Limb (tissue), 2 donors: ENCODE measurements around the gene TWF2.

Experiments used
- DNase-seq, 2 donors: peaks; one replicate each; pipeline ENCODE4 v3.0.0-alpha.2; 2016; ENCODE audit errors: extremely low spot score in 2 of 2

Gene TWF2

GRCh38 chr3:52204337-52205073 is 34.5 kb downstream of the TWF2 start:
- DNase-seq, result no peak

- no peak for DNase-seq
These were observed 35.3 kb downstream of the TWF2 start for GRCh38 chr3:52203701-52204100.

GRCh38 chr3:52202384-52203077 is 36.4 kb downstream of the TWF2 start:
- no peak for DNase-seq

- DNase-seq, result no peak
These were observed 37.8 kb downstream of the TWF2 start for GRCh38 chr3:52200981-52201679.

GRCh38 chr3:52198643-52199608 is 40.0 kb downstream of the TWF2 start:
- no peak for DNase-seq

- DNase-seq, result peak; percentile 93 to 96
These were observed 40.9 kb downstream of the TWF2 start, which contains the start of gene ALAS1 for GRCh38 chr3:52197842-52198625. ALAS1 (plus strand) TSS chr3:52198160; CDS start chr3:52199242, 1,082 bp downstream.

- DNase-seq, result no peak
These were observed 41.5 kb downstream of the TWF2 start for GRCh38 chr3:52197499-52197841.

GRCh38 chr3:52196977-52197376 is 42.0 kb downstream of the TWF2 start:
- DNase-seq, result no peak

- DNase-seq, result no peak
These were observed 43.1 kb downstream of the TWF2 start for GRCh38 chr3:52195823-52196331.

GRCh38 chr3:52195291-52195597 is 43.7 kb downstream of the TWF2 start:
- DNase-seq, result no peak

GRCh38 chr3:52194485-52195290 is 44.3 kb downstream of the TWF2 start:
- DNase-seq, result no peak

GRCh38 chr3:52193065-52193464 is 45.9 kb downstream of the TWF2 start:
- no peak for DNase-seq

- no peak for DNase-seq
These were observed 47.3 kb downstream of the TWF2 start for GRCh38 chr3:52191663-52192062.

- no peak for DNase-seq
These were observed 48.5 kb downstream of the TWF2 start for GRCh38 chr3:52190294-52191074.

GRCh38 chr3:52188556-52188955 is 50.4 kb downstream of the TWF2 start:
- no peak for DNase-seq

GRCh38 chr3:52186729-52187128 is 52.2 kb downstream of the TWF2 start:
- DNase-seq, result no peak

- DNase-seq, result no peak
These were observed 53.1 kb downstream of the TWF2 start for GRCh38 chr3:52185837-52186236.

GRCh38 chr3:52185311-52185710 is 53.6 kb downstream of the TWF2 start:
- DNase-seq, result no peak

GRCh38 chr3:52184690-52185089 is 54.3 kb downstream of the TWF2 start:
- DNase-seq, result no peak
